Activated T-helper 1 cell treated with anti-CD3 and anti-CD28 coated beads, Interleukin-2, amount 50 U/mL, for 16 hours (primary cell): ENCODE measurements around the gene ZNF536.

ENCODE experiments used
- DNase-seq, 2 donors: peaks; one replicate each; pipeline ENCODE4 v3.0.0-alpha.2; 2020; ENCODE audit warnings: low read depth in 1 of 2, low spot score in 1 of 2

ZNF536 gene

DNA sequence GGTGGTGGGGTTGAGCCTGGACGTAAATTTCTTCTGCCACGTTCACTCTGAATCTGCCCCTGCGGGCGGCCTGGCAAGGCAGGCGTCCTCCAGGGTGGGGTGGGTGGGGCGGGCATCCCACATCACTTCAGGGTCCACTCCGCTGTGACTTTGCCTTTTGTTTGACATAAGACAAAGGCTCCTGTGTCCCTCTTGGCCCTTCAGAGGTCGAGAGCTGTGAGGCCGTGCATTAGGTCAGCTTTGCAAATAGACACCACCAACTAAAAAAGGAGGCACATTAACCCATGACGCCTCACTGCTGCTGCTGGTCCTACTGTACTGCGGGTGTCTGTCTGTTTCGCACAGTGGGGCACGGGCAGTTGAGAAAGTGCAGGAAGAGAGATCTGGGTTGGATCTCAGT is 10.5 kb upstream of the ZNF536 start:
- DNase-seq, result no peak

- no peak for DNase-seq
Measured at GRCh38 chr19:30362156-30362754, 9.9 kb upstream of the ZNF536 start.

- no peak for DNase-seq
Measured at GRCh38 chr19:30363073-30363472, 9.1 kb upstream of the ZNF536 start.

- no peak for DNase-seq
Measured at GRCh38 chr19:30364866-30365800, 7.1 kb upstream of the ZNF536 start.

DNA sequence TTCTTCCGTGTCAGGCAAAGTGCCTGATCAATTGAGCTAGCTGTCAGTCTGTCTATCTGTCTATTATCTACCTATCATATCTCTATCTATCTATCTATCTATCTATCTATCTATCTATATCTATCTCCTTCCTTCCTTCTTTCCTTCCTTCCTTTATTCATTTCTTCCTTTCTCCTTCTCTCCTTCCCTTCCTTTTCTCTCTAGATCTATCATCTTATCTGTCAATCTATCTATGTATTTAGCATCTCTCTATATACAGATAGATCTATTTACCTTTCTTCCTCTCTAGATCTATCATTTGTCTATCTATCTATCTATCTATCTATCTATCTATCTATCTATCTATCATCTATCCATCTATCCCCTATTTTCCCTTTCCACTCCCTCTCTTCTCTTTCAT is 5.9 kb upstream of the ZNF536 start:
- DNase-seq, result no peak

- DNase-seq, result no peak
Measured at GRCh38 chr19:30367006-30367405, 5.2 kb upstream of the ZNF536 start.

GRCh38 chr19:30367421-30367820 is 4.8 kb upstream of the ZNF536 start:
- no peak for DNase-seq

GRCh38 chr19:30369833-30370232 is 2.4 kb upstream of the ZNF536 start:
- DNase-seq, result no peak

GRCh38 chr19:30371161-30371836 is 885 bp upstream of the ZNF536 start:
- no peak for DNase-seq

- DNase-seq, result no peak
Measured at GRCh38 chr19:30373593-30373992, 1.4 kb downstream of the ZNF536 start.

- no peak for DNase-seq
Measured at GRCh38 chr19:30374539-30374864, 2.3 kb downstream of the ZNF536 start.

DNA sequence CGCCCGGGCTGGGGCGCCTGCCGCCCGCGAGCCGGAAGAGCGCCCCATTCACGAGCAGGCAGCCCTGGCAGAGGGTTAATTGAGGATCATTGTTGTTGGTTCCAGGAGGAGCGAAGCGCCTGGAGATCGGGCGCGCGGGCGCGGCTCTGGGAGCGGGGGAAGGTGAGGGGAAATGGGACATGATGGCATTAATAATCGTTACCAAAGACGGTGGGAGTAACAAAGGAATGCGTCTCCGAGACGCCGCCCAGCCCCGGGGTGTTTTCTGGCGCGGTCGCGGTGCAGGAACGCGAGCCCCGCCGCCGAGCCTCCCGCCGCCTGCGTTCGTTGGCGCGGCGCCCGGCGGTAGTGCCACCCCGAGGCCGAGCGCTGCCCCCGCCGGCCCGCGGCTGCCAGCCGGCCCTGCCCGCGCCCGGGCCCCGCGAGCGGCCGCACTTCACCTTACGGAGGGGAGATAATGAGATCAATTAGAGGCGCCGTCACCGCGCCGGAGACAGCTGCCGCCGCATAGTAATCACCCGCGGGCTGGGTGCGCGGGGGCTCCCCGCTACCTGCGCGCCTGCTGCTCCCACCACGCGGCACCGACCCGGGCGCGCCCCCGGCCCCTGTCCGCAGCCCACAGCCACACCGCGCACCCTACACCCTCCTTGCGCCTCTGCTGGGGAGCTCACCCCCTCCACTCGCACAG is 2.8 kb downstream of the ZNF536 start:
- DNase-seq, result no peak

GRCh38 chr19:30375553-30376031 is 3.4 kb downstream of the ZNF536 start:
- DNase-seq, result no peak

DNA sequence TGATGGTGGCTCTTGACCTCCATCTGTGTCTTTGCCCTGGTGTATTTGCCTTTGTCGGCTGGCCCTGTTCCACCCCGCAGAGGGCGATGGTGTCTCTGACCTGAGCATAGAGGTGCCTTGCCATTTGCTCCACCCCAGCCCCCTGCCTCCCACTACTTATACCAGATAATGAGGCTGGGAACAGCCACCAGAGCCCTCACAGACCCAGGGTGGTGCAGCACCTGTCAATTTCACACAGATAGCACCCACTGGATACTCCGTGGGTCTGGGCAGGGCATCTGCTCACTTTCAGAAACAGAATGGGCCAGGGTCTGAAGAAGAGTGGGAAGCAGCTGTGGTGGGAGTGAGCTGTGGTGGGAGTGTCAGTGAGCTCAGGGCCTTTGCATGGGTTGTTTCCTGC is 4.1 kb downstream of the ZNF536 start:
- no peak for DNase-seq

DNA sequence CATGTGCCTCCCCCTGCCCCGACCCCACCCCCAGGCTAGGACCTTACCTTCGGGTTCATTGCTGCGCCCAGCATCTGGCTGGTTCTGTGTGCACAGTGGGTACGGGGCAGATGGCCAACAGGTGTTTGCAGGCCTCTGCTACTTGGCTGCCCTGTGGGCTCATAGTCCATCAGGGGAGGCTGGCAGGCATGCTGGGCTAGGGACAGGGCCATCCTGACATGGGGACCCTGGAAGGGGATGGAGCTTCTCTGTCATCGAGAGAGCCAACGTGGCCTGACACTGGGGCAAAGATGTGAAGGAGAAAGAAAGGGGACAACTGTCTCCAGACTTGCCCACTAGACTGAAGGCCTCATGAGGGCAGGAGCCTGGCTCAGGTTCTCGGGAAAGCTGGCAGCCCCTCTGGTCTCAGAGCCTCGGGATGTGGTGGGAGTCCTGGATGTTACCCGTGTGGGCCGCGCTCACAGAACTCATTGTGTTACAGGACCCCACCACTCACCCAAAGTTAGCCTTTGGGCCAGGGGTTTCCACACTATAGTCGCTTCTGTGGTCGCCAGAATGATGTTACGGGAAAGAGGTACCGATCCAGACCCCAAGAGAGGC is 4.7 kb downstream of the ZNF536 start:
- no peak for DNase-seq

DNA sequence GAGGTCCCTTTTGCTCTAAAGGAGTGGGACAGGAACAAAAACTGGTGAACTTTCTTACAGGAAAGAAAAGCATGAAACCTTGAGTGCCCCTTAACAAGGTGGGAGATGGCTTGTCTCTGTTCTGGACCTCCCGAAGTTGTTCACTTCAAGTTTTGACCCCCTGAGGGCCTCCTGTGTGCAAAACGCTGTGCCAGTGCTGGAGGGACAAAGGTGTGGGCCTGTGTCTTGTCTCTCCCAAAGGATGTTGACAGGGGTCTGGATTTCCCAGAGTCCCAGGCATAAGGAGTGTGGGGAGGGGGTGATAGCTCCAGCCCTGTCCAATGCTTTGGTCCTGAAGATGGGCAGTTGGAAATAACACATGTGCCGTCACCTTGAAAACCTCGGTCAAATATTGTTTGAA is 6.5 kb downstream of the ZNF536 start:
- DNase-seq, result no peak

GRCh38 chr19:30379841-30380610 is 7.8 kb downstream of the ZNF536 start:
- DNase-seq, result no peak

GRCh38 chr19:30381366-30381765 is 9.2 kb downstream of the ZNF536 start:
- DNase-seq, result no peak

GRCh38 chr19:30385174-30385573 is 13.0 kb downstream of the ZNF536 start:
- no peak for DNase-seq

DNA sequence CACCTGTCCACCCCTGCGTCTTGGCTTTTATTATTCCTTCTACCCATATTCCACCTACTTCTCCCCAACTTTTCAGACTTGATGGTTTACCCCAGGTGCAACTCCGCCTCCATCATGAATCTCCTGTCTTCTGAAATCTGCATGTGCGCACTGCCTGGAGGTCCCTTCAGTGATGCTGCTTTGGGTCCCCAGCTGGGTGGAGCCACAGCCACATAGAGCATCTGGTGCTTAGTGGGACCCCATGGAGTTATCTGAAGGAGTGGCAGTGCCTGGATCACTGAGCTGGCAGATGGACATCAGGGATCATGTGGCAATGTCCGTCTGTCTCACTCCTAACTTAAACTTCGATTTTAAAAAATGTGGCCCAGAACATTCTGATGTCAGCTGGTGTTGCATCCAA is 13.5 kb downstream of the ZNF536 start:
- no peak for DNase-seq
